Measurements from ENCODE around the gene ST8SIA6.
"Not testable (repeated sequence)": the region's sequence is repeated elsewhere in the genome, so short reads cannot be mapped to it uniquely, and the experiment has no call there.

ST8SIA6 gene

DNA sequence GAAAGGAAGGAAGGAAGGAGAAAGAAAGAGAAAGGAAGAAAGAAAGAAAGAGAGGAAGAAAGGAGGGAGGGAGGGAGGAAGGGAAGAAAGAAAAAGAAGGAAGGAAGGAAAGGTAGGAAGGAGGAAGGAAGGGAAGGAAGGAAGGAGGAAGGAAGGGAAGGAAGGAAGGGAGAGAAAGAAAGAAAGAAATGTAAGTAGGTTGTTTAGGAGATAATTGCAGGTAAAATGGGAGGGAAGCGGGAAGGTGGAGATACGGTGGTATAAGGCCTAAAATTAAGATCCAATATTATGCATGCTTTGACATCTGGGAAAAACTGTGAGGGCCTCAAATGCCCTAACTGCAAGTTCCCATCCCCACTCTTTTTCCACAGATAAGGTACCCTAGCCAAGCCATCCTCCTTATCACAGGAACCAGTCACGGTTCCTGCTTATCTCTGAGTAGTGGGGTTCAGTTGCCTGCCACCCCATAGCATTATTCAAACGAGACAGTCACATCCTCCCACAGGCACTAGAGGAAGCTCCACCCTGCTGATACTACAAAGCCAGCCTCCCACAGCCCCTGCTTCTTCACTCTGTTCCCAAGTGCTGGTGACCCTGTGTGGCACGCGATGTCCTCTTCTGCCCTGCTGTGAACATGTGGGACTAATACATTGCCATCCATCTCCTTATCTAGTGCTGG, 28.7 kb downstream of the ST8SIA6 start:
- peak; percentile 15 to 56 for DNase-seq

DNA sequence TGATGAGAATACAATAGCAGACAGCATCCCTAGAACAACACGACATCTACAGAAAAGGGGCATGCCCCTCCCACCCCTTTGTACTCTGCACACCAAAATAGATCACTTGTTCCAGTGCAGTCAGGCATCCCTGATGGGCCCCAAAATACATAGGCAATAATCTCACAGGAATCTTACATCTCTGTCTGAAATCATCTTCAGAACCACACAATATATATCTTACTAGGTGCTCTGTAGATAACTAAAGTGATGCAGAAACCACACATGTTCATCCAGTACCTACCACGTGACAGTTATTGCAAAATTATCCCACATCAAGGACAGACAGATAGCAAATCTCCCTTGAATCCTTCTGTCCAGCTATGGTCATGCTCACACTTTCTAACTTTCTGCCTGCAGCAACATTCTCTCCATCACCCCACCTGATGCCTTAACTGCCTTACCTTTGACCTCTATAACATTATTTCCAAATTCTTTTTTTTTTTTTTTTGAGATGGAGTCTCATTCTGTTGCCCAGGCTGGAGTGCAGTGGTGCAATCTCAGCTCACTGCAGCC, 30.7 kb downstream of the ST8SIA6 start:
- no peak for DNase-seq

DNA sequence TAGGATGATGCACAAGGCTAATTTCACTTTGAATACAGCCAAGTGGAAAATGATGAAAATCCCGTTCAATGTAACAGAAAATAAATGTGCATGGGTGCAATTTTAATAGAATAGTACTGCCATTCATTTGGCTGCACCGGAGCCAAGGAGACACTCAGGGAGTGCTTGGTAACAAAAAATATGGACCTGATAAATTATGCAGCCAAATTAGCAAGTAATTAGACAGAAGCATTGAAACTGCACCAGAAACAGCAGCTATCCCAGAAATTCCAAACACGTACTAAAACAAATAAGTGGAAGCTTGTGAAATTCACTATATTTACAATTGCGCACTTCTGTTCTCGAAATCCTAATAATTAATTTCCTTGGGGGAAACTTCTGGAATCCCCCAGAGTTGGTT, 31.5 kb downstream of the ST8SIA6 start:
- no peak for DNase-seq

DNA sequence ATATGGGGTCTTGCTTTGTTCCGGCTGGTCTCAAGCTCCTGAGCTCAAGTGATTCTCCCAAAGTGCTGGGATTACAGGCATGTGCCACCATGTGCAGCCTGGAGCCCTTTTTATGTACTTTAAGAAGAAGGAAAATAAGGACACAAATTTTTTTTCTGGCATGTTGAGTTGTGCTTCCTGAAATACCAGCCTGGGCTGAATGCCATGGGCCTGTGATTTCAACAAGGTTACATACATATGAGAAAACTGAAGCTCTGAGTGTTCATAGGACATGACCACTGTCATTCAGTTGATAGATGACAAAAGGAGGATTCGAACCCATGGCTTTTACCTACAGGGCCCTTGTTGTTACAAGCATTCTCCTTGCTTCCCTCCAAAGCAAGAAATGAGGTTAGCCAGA, 36.1 kb downstream of the ST8SIA6 start:
- DNase-seq, result no peak

DNA sequence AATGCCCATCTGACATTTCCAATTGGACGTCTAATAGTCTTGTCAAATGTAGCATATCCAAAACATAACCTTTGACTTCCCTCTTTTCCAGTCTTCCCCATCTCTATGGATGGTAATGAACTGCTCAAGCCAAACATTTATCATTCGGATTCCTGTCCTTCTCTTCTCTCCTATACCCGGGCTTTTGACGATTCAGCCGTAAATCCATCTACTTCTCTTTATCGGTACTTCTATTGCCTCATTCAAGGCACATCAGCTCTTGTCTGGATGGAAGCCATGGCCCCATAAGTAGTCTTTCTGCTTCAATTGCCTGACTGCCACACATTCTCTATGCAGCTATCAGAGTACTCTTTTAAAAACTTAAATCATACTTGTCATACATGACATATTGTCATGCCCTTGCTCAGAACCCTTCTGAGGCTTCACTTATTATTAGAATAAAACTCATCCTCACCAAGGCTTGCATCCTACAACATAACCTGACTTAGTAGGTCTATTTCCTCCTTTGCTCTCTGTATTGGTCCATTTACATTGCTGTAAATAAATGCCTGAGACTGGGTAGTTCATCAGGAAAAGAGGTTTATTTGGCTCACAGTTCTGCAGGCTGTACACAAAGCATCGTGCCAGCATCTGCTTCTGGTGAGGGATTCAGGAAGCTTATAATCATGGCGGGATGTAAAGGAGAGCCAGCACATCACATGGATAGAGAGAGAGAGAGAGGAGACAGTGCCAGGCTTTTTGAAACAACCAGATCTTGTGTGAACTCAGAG, 37.8 kb downstream of the ST8SIA6 start:
- no peak for DNase-seq

DNA sequence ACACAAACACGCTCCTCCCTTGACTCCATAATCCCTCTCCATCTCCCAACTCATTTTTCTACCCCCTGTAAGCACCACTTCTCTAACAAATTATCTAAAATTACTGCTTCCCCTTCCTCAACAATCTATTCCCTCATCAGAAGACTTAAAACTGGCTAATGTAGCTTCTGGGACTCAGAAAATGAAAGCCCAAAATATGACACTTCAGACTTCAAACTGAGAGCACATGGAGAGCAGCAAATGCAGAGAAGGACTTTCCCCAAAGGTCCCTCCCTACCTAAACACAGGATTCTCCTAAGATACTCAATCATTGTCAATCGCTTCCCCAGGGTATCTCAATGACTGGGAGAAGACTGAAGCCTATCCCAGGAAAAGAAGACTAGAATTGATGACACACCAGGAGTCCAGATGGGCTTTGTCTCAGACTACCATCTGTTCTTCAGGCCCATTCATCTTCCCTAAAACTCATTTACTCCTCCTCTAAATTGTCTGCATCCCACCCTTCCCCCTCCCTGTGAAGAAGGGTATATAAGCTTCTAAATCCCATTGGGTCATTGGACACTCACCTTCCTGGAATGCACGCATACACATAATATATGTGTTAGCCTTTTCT, 39.2 kb downstream of the ST8SIA6 start:
- DNase-seq, result no peak

DNA sequence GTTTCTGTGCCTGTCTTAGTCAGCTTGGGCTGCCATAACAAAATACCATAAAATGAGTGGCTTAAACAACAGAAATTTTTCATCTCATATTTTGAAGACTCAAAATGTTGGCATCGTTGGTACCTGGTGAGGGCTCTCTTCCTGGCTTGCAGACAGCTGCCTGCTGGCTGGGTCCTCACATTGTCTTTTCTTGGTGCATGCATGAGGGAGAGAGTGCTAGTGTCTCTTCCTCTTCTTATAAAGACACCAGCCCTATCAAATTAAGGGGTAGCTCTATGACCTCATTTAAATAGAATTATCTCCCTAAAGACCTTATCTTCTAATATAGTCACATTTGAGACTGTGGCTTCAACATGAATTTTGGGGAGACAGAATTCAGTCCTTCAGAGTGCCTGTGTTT, 39.9 kb downstream of the ST8SIA6 start:
- no peak for DNase-seq

DNA sequence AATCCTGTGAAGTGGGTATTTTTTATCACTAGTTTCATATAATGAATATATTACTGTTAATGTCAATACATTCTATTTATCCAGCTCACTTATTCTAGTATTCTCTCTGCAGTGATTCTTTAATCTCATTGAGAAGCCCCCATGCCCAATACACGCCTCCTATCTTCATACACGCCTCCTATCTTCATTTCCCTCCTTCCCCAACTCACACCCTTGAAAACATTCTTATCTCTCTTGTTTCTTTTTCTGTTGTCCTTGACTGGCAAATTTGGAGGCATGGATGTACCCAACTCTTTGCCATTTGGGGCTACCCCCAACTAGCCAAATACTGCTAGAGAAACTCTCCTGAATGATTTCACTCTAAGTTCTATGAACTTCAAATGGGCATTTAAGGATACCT, 40.5 kb downstream of the ST8SIA6 start:
- no peak for DNase-seq

DNA sequence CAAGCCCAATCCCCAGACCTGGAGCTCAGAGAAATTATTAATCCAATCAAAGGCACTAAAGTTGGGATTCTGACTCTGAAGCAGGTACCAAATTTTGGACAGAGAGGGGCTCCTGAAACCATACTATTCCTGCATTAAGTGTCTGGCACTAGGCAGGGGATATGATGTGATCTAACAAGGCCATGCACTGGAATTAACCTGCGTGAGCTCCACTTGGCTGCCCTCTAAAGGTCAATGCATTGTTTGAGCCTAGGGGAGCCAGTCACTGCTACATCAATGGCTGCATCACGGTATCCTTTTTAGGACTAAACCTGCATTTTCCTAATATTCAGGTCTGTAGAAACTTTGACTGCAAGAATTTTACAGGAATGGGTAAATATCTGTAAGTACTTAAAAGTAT, 42.1 kb downstream of the ST8SIA6 start:
- DNase-seq, result no peak

DNA sequence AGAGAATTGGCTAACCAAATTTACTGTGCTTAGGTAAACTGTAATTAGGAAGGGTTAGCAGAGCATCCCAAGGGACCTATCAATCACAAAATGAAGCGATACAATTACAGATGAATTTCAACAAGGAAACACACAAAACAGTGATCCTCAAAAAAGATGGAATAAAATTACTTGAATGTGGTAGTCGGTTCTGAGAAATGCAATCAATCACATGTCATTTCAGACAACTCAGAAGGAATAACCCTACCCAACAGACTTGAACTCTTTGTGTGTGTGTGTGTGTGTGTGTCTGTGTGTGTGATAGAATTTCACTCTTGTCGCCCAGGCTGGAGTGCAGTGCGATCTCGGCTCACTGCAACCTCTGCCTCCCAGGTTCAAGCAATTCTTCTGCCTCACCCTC, 43.5 kb downstream of the ST8SIA6 start:
- no peak for DNase-seq

DNA sequence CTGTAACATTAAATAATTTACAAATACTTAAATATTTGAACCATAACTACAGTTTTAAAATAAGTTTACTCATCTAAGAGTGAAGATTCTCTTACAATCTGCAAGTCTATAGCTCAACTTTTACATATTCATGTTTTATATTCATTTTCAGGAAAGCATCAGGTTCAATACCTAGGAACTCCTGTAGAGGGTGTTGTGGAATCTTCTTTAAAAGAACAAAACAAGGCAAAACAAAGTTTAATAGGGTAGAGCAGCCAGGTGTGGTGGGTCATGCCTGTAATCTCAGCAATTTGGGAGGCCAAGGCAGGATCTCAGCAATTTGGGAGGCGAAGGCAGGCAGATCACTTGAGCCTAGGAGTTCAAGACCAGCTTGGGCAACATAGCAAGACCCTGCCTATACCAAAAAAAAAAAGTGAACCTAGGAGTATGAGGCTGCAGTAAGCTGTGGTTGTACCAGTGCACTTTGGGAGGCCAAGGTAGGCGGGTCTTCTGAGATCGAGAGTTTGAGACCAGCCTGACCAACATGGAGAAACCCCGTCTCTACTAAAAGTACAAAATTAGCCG, 45.1 kb downstream of the ST8SIA6 start:
- no peak for DNase-seq

DNA sequence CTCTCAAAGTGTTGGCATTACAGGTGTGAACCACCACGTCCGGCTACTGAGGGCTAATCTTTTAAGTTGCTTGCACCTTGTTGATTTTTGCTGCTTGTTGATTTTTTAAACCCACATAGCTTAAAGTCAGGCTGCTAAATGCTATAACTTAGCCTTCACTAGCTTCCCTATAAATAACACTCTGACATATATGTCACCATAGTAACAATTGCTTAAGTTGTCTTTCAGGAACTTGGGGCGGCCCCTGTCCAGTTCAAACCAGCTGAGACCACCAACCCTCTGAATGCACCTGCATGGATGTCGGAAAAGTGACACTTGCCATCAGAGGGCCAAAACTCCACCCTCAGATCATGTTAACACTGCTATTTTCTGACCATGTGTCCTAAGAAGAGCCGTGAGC, 47.3 kb downstream of the ST8SIA6 start:
- no peak for DNase-seq

DNA sequence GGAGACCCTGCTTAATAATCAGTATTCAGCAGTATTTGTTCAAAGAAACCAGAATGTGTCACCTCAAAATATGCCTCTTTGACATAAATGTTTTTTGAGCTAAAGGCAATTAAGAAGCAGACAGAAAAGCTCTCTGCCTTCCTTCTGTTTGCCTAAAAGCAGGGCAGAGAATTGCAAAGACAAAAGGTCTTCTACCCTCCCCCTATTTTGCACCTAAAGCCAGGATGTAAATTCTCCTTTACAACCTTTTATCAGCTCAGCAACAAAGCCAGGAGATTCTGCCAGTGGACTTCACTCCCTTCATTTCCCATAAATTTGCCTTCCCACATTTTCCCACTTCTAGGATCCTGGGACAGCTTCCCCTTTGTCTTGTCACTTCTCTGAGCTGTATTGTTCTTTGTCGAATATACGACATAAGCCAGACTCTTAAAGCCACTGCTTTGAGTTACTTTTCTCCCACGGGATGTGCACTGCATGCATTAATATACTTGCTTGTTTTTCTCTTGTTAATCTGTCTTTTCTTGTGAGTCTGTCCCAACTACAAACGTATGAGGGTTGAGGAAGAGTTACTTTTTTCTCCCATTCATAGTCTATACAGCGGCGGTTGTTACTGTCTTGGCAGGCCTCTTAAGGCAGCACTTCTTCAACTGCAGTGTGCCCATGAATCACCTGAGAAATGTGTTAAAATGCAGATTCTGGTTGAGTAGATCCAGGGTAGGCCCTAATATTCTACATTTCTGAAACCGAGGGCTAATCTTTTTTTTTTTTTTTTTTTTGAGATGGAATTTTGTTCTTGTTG, 48.2 kb downstream of the ST8SIA6 start:
- DNase-seq, result no peak

DNA sequence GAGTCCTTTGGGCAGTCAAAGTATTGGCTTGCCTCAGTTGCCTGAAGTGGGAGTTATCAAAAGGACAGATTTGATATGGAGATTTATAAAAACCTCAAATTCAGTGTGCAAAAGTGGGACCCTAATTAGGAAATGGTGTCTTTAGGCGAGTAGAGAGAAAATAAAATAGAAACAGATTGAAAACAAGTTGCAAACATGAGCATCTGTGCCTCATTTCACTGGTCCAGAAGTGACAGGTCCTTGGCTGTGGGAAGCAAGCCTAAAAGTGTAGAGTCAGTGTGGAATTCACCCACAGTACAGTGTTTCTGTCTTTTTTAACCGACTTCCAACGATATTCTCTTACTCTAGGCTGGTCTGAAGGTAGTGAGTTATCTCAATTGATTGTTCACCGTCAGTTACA, 51.2 kb downstream of the ST8SIA6 start:
- DNase-seq, result no peak

DNA sequence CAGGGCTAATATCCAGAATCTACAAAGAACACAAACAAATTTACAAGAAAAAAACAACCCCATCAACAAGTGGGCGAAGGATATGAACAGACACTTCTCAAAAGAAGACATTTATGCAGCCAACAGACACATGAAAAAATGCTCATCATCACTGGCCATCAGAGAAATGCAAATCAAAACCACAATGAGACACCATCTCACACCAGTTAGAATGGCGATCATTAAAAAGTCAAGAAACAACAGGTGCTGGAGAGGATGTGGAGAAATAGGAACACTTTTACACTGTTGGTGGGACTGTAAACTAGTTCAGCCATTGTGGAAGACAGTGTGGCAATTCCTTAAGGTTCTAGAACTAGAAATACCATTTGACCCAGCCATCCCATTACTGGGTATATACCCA, 52.4 kb downstream of the ST8SIA6 start:
- DNase-seq, result not testable (repeated sequence)

DNA sequence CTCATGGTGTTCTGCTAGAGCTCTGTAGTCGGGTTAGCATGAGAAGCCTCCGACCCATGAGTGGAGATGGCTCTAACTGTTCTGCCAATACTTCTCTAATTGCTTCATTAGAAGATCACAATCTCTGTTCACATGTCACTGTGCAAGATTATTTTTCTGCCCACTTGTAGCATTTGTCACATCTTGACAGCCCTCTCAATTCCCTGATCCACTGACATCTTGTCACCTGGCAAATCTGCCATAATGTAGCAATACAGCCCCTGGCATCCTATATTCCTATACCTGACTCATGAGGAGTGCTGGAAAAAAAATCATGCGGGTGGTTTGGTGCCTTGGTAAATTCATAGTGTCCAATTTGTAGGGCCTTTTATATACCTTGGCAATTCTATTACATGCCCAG, 58.4 kb downstream of the ST8SIA6 start:
- DNase-seq, result no peak

DNA sequence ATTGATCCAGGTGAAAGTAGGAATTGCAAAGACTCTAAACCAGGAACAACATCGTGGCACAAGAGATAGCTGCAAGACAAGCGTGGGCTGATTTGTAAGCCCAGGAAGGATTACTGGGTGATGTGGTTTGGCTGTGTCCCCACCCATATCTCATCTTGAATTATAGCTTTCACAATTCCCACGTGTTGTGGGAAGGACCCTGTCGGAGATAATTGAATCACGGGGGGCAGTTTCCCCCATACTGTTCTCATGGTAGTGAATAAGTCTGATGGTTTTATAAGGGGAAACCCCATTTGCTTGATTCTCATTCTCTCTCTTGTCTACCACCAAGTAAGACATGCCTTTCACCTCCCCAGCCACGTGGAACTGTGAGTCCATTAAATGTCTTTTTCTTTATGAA, 59.5 kb downstream of the ST8SIA6 start:
- DNase-seq, result no peak

DNA sequence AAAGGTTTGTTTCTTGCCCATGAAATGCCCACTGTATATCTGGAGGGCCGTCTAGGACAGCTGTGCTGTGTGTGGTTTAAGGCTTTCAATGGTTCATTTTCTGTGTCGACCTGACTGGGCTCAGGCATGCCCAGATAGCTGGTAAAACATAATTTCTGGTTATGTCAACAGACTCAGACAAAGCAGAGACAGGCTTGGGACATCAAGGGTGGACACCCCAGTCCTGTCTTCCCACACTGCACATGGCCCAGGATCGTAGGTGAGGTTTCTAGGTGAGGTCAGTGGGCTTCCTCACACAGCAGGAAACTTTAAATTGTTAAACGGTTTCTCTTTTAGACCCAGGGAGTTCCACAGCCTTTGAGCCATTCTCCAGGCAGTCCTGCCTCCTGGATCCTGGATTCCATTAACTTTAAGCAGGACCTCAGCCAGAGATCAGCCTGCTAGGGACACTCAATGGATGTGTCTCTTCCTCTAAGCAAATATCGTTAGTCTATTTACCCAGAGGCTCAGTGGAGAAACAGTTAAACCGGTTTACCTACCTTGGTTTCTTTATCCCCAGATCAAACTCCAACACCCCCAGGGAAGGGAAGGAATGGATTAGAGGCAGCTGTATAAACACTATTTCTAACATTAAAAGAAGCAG, 66.4 kb downstream of the ST8SIA6 start:
- no peak for DNase-seq

DNA sequence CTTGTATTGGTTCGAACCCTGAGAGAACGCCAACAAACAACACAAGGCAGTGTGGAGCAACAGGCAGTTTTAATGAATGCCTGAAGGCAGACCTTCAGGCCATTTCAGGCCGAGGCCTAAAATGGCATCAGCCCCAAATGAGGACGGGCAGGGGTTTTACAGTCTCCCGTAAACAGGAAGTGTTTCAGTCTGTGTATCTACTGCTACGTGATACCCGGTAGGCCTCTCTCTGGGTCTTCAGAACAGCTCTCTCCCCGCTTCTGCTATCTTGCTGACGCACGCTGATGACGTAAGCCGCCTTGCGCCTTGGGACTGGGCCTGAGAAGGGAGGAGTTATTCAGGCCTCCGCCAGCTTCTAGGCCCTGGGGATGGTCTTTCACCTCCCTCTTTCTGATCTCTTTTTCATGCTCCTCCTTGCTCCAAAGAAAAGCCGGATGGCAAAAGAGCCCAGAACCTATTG, 67.7 kb downstream of the ST8SIA6 start:
- DNase-seq, result no peak

DNA sequence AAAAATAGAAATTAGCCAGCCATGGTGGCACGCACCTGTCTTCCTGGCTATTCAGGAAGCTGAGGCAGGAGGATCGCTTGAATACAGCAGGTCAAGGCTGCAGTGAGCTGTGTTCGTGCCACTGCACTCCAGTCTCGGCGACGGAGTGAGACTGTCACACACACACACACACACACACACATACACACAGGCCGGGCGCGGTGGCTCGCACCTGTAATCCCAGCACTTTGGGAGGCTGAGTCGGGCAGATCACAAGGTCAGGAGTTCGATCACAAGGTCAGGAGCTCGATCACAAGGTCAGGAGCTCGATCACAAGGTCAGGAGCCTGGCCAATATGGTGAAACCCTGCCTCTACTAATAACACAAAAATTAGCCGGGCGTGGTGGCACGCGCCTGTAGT, 68.4 kb downstream of the ST8SIA6 start:
- DNase-seq, result no peak

DNA sequence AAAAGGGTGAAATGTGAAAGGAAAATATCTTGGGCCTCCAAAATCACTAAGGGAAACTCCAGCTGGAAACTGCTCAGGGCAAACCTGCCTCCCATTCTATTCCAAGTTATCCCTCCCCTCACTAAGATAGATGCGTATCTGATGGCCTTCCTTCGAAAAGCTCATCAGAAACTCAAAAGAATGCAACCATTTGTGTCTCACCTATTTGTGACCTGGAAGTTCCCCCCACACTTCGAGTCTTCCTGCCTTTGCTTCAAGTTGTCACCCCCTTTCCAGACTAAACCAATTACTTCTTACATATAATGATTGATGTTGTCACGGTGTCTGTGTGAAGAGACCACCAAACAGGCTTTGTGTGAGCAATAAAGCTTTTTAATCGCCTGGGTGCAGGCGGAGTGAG, 69.3 kb downstream of the ST8SIA6 start:
- DNase-seq, result no peak

Data from stimulated activated CD4-positive, alpha-beta T cell treated with anti-CD3 and anti-CD28 coated beads, Interleukin-4, amount 100 ng/mL, for 4 hours (primary cell).